PC-3 (cell line): ENCODE data around the gene LSM11.

ENCODE experiments used
- CTCF ChIP-seq: fragments of 300-600 bp; sonication (generic); conservative IDR thresholded peaks from 2 replicates; pipeline ENCODE4 v1.5.1; 2017; ENCODE audit warnings: antibody characterized with exemption, low read depth, mild to moderate bottlenecking, low read length
- EZH2 ChIP-seq: fragments of 300-600 bp; sonication (generic); IDR thresholded peaks from one replicate; pipeline ENCODE4 v1.6.1; 2017; ENCODE audit warnings: antibody characterized with exemption, mild to moderate bottlenecking, low read length; ENCODE audit not compliant: unreplicated experiment

DNA sequence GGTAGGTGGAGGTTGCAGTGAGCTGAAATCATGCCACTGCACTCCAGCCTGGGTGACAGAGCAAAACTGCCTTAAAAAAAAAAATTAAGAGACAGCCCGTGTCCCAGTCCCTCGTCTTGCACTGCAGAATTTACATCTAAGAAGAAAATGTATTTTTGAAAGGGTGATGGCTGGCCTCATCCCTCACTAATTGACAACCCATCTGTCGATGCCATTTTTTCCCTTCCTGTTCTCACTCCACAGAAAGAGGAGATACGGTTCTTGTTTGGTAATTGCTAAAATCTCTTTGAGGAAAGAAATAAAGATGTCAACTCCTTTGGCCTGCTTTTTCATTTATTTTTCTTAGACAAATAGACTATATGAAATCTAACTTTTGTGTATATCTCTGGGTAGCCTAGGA lies 2.4 kb upstream of the LSM11 start:
- no peak for TF ChIP-seq CTCF
- TF ChIP-seq EZH2 = no peak
